Central memory CD4-positive, alpha-beta T cell (primary cell): ENCODE results near the gene DRICH1.
"Not testable (repeated sequence)": the region's sequence is repeated elsewhere in the genome, so short reads cannot be mapped to it uniquely, and the experiment has no call there.

Experiments used
- DNase-seq: peaks from one replicate; pipeline ENCODE4 v3.0.0; 2022
- total RNA-seq, 3 experiments: gene quantifications; one replicate each; lab custom pipeline; 2026; lab: John Stamatoyannopoulos, UW

The DRICH1 gene
- total RNA-seq = 0.14 to 1.4 (median 0.27) reads per million in 3 experiments

GRCh38 chr22:23632178-23632577 lies at the start of gene DRICH1:
TSS of gene DRICH1 (minus strand) at chr22:23632321. CDS start at chr22:23632023, 298 bp downstream.
- DNase-seq = no peak

- no peak for DNase-seq
Measured at GRCh38 chr22:23681026-23681809, 49.1 kb upstream of the DRICH1 start.

- no peak for DNase-seq
Measured at GRCh38 chr22:23678133-23678532, 46.0 kb upstream of the DRICH1 start.

GRCh38 chr22:23677701-23677995 lies 45.5 kb upstream of the DRICH1 start:
- DNase-seq = no peak

GRCh38 chr22:23676841-23677700 lies 45.0 kb upstream of the DRICH1 start:
- not testable (repeated sequence) for DNase-seq

- no peak for DNase-seq
Measured at GRCh38 chr22:23675502-23676415, 43.6 kb upstream of the DRICH1 start.

- not testable (repeated sequence) for DNase-seq
Measured at GRCh38 chr22:23674886-23675501, 42.9 kb upstream of the DRICH1 start.

- DNase-seq = no peak
Measured at GRCh38 chr22:23673826-23674690, 41.9 kb upstream of the DRICH1 start.

GRCh38 chr22:23673050-23673620 lies 41.0 kb upstream of the DRICH1 start:
- no peak for DNase-seq

- not testable (repeated sequence) for DNase-seq
Measured at GRCh38 chr22:23672307-23673049, 40.4 kb upstream of the DRICH1 start.

GRCh38 chr22:23671387-23671786 lies 39.3 kb upstream of the DRICH1 start:
- not testable (repeated sequence) for DNase-seq

GRCh38 chr22:23670378-23671295 lies 38.5 kb upstream of the DRICH1 start:
- no peak for DNase-seq

- DNase-seq = not testable (repeated sequence)
Measured at GRCh38 chr22:23660381-23660780, 28.3 kb upstream of the DRICH1 start.

- DNase-seq = no peak
Measured at GRCh38 chr22:23657727-23658126, 25.6 kb upstream of the DRICH1 start.

GRCh38 chr22:23655891-23656475 lies 23.9 kb upstream of the DRICH1 start:
- DNase-seq = no peak

GRCh38 chr22:23652711-23653110 lies 20.6 kb upstream of the DRICH1 start:
- DNase-seq = no peak

- DNase-seq = no peak
Measured at GRCh38 chr22:23652286-23652685, 20.2 kb upstream of the DRICH1 start.

GRCh38 chr22:23651676-23652075 lies 19.6 kb upstream of the DRICH1 start:
- no peak for DNase-seq

- DNase-seq = no peak
Measured at GRCh38 chr22:23649071-23649501, 17.0 kb upstream of the DRICH1 start.
